H1 (cell line): Measurements from ENCODE around the gene LTB. TPM values are rescaled to one million over a fixed set of nuclear protein-coding genes. Genes with fewer than 3 reads are reported as not detected.

ENCODE experiments used
- CBX5 ChIP-seq: fragments of 300-800, 300-1000 bp; sonication (generic); IDR thresholded peaks from 2 replicates; pipeline ENCODE4 v1.7.1; 2016; ENCODE audit warnings: antibody characterized with exemption, low read length, low read depth
- CREB1 ChIP-seq: IDR thresholded peaks from 2 replicates; pipeline ENCODE4 v1.6.1; 2012; ENCODE audit warnings: inconsistent platforms
- RNF2 ChIP-seq: fragments of 200-900, 300-1000 bp; sonication (generic); IDR thresholded peaks from 2 replicates; pipeline ENCODE4 v1.7.1; 2016; ENCODE audit warnings: borderline replicate concordance, low read depth, mild to moderate bottlenecking, antibody characterized with exemption, low read length; ENCODE audit not compliant: poor library complexity, severe bottlenecking; ENCODE audit errors: missing control alignments
- TAF1 ChIP-seq: IDR thresholded peaks from 2 replicates; pipeline ENCODE4 v1.6.1; 2011; ENCODE audit warnings: mild to moderate bottlenecking, low read depth, low read length
- TAF7 ChIP-seq: optimal IDR thresholded peaks from 2 replicates; pipeline ENCODE3; 2011; ENCODE audit warnings: low read depth, mild to moderate bottlenecking, inconsistent platforms, low read length, moderate library complexity, borderline replicate concordance
- polyA plus RNA-seq, 7 experiments: library from polyadenylated mRNA; depleted of rRNA in 3 of 7; stranded (reverse) in 5 of 7; unstranded in 2 of 7; fragments of >200 nt in 5 of 7; fragments of 200-250 nt in 2 of 7; gene quantifications; 1 replicate in 5 of 7; 2 replicates in 1 of 7; 4 replicates in 1 of 7; pipeline versions ENCODE4 v1.2.1 to v1.2.3, GENCODE V29; 2011 to 2013; ENCODE audit warnings: missing spikeins in 2 of 7, mixed read lengths in 2 of 7
- total RNA-seq: library from RNA; stranded (reverse); fragmentation: NEBNext Ultra II Directional; extraction: Animal tissue kit (Norgen Biotek cat#: 25700); gene quantifications from 2 replicates; pipeline ENCODE4 v1.2.1, GENCODE V29; 2021

The LTB gene
- total and polyA plus RNA-seq, 2 of the 8 experiments (the other 6 are each of a cell fraction or from before 2014, with no cell fraction given) = 0.43 to 0.47 TPM

DNA sequence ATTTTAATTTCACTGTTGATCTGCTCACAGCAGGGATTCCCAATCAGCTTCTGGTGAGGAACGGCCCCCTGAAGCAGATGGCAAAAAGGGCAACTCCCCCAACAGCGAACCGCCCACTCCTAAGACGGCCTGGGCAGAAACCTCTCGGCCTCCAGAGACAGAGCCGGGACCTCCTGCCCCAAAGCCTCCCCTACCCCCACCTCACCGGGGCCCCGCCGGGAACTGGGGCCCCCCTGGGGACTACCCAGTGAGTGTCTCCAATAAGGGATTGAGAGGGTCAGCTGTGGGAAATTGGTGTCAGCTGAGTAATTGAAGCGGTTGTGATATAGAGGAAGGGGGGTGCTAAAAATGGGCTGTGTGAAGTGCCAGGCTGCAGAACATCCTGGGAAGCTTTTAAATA, 44.7 kb upstream of the LTB start (continued):
- TF ChIP-seq RNF2 (no peak), TAF7 (no peak), CBX5 (no peak), CREB1 (no peak), TAF1 (no peak)
